ENCODE data around the gene SPARCL1.

The SPARCL1 gene

GRCh38 chr4:87521757-87522374 is 7.3 kb downstream of the SPARCL1 start:
- no peaks in the 10 kb centered on the region for H3K79me2 ChIP-seq (ENCODE audit: insufficient read depth, low read length)
- H3K9ac ChIP-seq (ENCODE audit: low read length), result no peak overlapping the region
- no peak overlapping the region for H3K4me2 ChIP-seq (ENCODE audit: low read length)
- no peaks in the 10 kb centered on the region for H4K20me1 ChIP-seq (ENCODE audit: insufficient read depth, low read length)
- no peaks in the 10 kb centered on the region for H3F3A ChIP-seq (ENCODE audit: insufficient read depth, low read length)
- H3K4me3 ChIP-seq (ENCODE audit: low read depth, low read length, poor library complexity, severe bottlenecking), result no peak overlapping the region
- peaks cover 5% of the 10 kb centered on the region; the same call in 1 of the 2 replicates for H3K9me3 ChIP-seq (ENCODE audit: low read length)
- H3K4me1 ChIP-seq (ENCODE audit: insufficient read depth, low read length, severe bottlenecking), result no peaks in the 10 kb centered on the region
- H2AFZ ChIP-seq (ENCODE audit: low read length), result no peak overlapping the region
- TF ChIP-seq EZH2 (IDR thresholded peaks at IDR 0.05; ENCODE audit: borderline replicate concordance, low read length), result no peak
- no peak for TF ChIP-seq CTCF (IDR thresholded peaks at IDR 0.05; ENCODE audit: low read length)
- no peak overlapping the region for H3K27ac ChIP-seq (ENCODE audit: low read depth, low read length, poor library complexity, severe bottlenecking)
- no peaks in the 10 kb centered on the region for H3K36me3 ChIP-seq (ENCODE audit: insufficient read depth, low read length)
- no peaks in the 10 kb centered on the region for H3K9me2 ChIP-seq (ENCODE audit: low read depth, low read length)
- H3K27me3 ChIP-seq (ENCODE audit: insufficient read depth, low read length), result no peaks in the 10 kb centered on the region

- Histone ChIP-seq H3K4me2 (ENCODE audit: low read length) (no peak overlapping the region), H3K27ac (ENCODE audit: low read depth, low read length, poor library complexity, severe bottlenecking) (no peak overlapping the region)
- no peak for TF ChIP-seq CTCF (IDR thresholded peaks at IDR 0.05; ENCODE audit: low read length)
- no peak for TF ChIP-seq EZH2 (IDR thresholded peaks at IDR 0.05; ENCODE audit: borderline replicate concordance, low read length)
Measured at GRCh38 chr4:87521319-87521718, 7.9 kb downstream of the SPARCL1 start.

DNA sequence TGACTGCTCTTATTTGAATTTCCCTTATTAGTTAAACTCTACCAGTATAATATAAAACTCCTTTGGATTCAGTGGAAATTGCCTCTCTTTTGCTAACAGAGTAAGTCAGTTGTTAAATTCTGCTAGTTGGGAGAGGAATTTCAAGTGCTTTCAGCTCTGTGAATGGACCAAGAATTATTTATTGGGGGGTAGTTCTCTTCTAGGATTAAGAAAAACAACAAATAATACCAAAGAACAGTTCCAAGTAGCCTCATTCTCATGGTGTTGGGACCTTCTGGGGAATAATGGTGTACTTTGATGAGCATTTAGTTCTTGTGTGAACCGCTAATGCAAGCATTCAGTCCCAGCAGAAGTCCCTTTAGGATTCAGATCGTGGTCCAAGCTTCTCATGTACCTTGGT is 11.6 kb downstream of the SPARCL1 start:
- Histone ChIP-seq H3K4me3 (ENCODE audit: low read depth, low read length, poor library complexity, severe bottlenecking) (no peak overlapping the region), H3K27me3 (ENCODE audit: insufficient read depth, low read length) (no peaks in the 10 kb centered on the region), H2AFZ (ENCODE audit: low read length) (no peak overlapping the region), H3K36me3 (ENCODE audit: insufficient read depth, low read length) (no peaks in the 10 kb centered on the region), H3K4me1 (ENCODE audit: insufficient read depth, low read length, severe bottlenecking) (no peaks in the 10 kb centered on the region), H3K79me2 (ENCODE audit: insufficient read depth, low read length) (no peaks in the 10 kb centered on the region), H3K9me2 (ENCODE audit: low read depth, low read length) (no peaks in the 10 kb centered on the region), H3K9me3 (ENCODE audit: low read length) (no peaks in the 10 kb centered on the region), H3F3A (ENCODE audit: insufficient read depth, low read length) (no peaks in the 10 kb centered on the region), H3K9ac (ENCODE audit: low read length) (no peak overlapping the region), H3K27ac (ENCODE audit: low read depth, low read length, poor library complexity, severe bottlenecking) (no peak overlapping the region), H4K20me1 (ENCODE audit: insufficient read depth, low read length) (no peaks in the 10 kb centered on the region), H3K4me2 (ENCODE audit: low read length) (no peak overlapping the region)
- TF ChIP-seq EZH2 (IDR thresholded peaks at IDR 0.05; ENCODE audit: borderline replicate concordance, low read length), result no peak
- TF ChIP-seq CTCF (IDR thresholded peaks at IDR 0.05; ENCODE audit: low read length), result no peak

More at GRCh38 chr4:87521319-87521718, 7.9 kb downstream of the SPARCL1 start:
- Histone ChIP-seq H3K4me3 (ENCODE audit: low read depth, low read length, poor library complexity, severe bottlenecking) (no peak overlapping the region), H4K20me1 (ENCODE audit: insufficient read depth, low read length) (no peaks in the 10 kb centered on the region), H2AFZ (ENCODE audit: low read length) (no peak overlapping the region), H3K4me1 (ENCODE audit: insufficient read depth, low read length, severe bottlenecking) (no peaks in the 10 kb centered on the region), H3K9ac (ENCODE audit: low read length) (no peak overlapping the region), H3K79me2 (ENCODE audit: insufficient read depth, low read length) (no peaks in the 10 kb centered on the region), H3F3A (ENCODE audit: insufficient read depth, low read length) (no peaks in the 10 kb centered on the region), H3K9me2 (ENCODE audit: low read depth, low read length) (no peaks in the 10 kb centered on the region), H3K36me3 (ENCODE audit: insufficient read depth, low read length) (no peaks in the 10 kb centered on the region), H3K9me3 (ENCODE audit: low read length) (peaks cover 5% of the 10 kb centered on the region; the same call in 1 of the 2 replicates), H3K27me3 (ENCODE audit: insufficient read depth, low read length) (no peaks in the 10 kb centered on the region)

Data from OCI-LY1 (cell line).